GM20000 (cell line): ENCODE data around the gene MET.

Source experiments
- DNase-seq: peaks from one replicate; pipeline ENCODE4 v3.0.0; 2012; ENCODE audit warnings: low spot score
- TF ChIP-seq, protein P1 (sequence below): IDR thresholded peaks from 2 replicates; pipeline ENCODE4 v1.5.1; 2012; ENCODE audit warnings: mild to moderate bottlenecking, control low read depth; ENCODE audit errors: extremely low read depth, missing control alignments

MET gene

DNA sequence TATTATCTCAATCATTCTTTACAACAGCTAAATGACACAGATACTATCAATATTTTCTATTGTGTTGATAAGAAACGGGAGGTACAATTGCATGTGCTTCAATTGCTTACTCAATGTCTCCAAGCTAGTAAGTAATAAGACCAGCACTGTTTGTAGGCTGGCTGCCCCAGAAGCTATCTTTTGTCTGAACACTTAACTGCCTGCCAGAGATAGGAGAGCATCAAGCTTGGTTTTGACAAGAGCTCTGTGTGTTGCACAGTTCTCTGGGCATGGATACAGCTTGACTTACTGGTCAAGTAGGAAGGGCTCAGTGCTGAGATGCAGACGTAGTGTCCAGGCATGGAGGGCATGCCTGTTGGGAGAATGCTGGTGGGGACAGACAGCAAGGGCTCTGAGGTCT is 164.1 kb downstream of the MET start:
- TF ChIP-seq, protein P1, sequence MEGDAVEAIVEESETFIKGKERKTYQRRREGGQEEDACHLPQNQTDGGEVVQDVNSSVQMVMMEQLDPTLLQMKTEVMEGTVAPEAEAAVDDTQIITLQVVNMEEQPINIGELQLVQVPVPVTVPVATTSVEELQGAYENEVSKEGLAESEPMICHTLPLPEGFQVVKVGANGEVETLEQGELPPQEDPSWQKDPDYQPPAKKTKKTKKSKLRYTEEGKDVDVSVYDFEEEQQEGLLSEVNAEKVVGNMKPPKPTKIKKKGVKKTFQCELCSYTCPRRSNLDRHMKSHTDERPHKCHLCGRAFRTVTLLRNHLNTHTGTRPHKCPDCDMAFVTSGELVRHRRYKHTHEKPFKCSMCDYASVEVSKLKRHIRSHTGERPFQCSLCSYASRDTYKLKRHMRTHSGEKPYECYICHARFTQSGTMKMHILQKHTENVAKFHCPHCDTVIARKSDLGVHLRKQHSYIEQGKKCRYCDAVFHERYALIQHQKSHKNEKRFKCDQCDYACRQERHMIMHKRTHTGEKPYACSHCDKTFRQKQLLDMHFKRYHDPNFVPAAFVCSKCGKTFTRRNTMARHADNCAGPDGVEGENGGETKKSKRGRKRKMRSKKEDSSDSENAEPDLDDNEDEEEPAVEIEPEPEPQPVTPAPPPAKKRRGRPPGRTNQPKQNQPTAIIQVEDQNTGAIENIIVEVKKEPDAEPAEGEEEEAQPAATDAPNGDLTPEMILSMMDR = no peak
- no peak for DNase-seq

DNA sequence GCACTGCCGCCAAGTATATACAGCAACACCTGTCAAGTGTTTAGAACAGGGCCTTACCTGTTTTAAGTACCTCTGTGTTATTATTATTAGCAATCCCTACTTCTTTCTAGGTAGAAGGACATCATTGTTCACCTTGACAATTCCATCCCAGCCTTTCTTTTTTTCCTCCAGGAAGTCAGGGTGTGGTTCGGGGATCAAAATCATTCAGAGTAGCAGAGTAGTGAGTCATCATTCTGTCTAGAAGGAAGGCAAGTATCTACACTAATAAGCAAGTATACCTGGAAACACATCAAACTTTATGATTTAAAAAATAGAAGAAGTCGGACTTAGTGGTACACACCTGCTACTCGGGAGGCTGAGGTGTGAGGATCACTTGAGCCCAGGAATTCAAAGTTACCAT is 164.9 kb downstream of the MET start:
- no peak for DNase-seq
- TF ChIP-seq, protein P1 = no peak

DNA sequence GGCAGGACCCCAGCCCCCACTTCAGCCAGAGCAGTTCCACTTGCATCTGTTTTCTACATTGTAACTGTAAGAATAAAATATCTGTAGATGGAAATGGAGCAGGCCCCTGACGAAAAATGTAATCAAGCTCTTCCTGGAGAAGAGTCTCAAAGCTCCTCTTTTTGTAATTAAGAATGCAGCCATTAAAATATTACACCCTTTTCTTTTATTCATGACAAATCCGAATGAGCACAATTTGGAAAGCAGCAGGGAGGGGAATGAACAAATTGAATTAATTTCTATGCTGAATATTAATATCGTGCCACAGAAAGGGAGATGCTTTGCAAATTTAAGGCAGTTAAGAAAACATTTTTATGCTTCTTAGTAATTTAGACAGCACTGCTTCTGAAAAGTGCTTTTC is 165.6 kb downstream of the MET start:
- DNase-seq = no peak
- TF ChIP-seq, protein P1 = no peak

DNA sequence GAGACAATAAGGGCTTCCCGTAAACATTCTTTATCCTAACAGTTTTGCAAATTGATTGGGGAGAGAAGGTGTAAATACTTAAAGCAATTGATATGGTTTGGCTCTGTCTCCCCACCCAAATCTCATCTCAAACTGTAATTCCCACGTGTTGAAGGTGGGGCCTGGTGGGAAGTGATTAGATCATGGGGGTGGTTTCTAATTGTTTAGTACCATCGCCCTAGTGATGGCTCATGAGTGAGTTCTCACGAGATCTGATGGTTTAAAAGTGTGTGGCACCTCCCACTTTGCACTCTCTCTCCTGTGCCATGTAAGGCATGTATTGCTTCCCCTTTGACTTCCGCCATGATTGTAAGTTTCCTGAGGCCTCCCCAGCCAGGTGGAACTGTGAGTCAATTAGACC is 168.3 kb downstream of the MET start:
- TF ChIP-seq, protein P1 = no peak
- DNase-seq = no peak

DNA sequence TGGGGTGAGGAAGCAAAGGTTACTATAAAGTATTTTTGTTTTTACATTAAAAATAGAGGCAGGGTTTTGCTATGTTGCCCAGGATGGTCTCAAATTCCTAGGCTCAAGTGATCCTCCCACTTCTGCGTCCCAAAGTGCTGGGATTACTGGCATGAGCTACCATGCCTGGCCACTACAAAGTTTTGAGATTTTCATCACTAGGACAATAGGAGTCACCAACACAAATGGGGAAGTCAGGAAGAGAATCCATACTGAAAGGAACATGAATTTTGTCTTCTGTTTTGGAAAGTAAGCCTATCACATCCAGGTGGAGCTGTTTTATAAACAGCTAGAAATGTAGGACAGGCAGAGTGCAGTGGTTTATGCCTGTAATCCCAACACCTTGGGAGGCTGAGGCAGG is 170.4 kb downstream of the MET start:
- TF ChIP-seq, protein P1 = no peak
- DNase-seq = no peak

DNA sequence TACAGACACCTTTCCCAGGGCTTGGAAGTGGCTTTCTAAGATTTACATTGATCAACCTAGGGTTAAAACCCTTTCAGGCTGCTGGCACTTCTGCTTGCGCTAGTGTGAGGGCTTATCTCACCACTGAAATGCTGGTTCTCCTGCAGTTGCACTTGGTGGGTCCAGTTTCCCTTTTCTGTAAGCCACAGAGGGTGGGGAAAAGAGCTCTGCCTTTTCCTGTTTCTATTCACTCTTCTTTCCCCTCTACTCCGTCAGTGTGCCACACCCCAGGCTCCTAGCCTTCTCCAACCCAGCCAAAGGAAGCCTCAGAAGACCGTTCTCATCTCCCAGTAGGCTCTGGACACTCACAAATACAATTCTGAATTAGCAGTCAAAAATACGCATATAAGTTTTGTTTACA is 171.4 kb downstream of the MET start:
- TF ChIP-seq, protein P1 = no peak
- no peak for DNase-seq
